GM19025 (cell line): ENCODE data around the gene VPS37D.
"Not testable (repeated sequence)": the region's sequence is repeated elsewhere in the genome, so short reads cannot be mapped to it uniquely, and the experiment has no call there.

ENCODE experiments used
- ATAC-seq: cut with Tn5 transposase; IDR thresholded peaks from one replicate; pipeline ENCODE4 v1.9.1; 2021; ENCODE audit warnings: mild to moderate bottlenecking, low read depth, moderate library complexity; ENCODE audit not compliant: unreplicated experiment

Gene VPS37D

GRCh38 chr7:73645643-73646174, 21.9 kb upstream of the VPS37D start:
- ATAC-seq = no peak

- no peak for ATAC-seq
Observed at GRCh38 chr7:73646785-73647724, 20.6 kb upstream of the VPS37D start.

GRCh38 chr7:73647725-73648592, 19.7 kb upstream of the VPS37D start:
- ATAC-seq = no peak

- ATAC-seq = no peak
Observed at GRCh38 chr7:73648593-73649332, 18.9 kb upstream of the VPS37D start.

GRCh38 chr7:73649576-73649975, 18.1 kb upstream of the VPS37D start:
- ATAC-seq = no peak

GRCh38 chr7:73650524-73650923, 17.1 kb upstream of the VPS37D start:
- no peak for ATAC-seq

GRCh38 chr7:73652541-73652949, 15.1 kb upstream of the VPS37D start:
- ATAC-seq = no peak

- ATAC-seq = not testable (repeated sequence)
Observed at GRCh38 chr7:73655309-73655708, 12.3 kb upstream of the VPS37D start.

GRCh38 chr7:73659983-73660382, 7.6 kb upstream of the VPS37D start:
- ATAC-seq = no peak

- not testable (repeated sequence) for ATAC-seq
Observed at GRCh38 chr7:73660594-73660993, 7.0 kb upstream of the VPS37D start.

GRCh38 chr7:73663033-73663432, 4.6 kb upstream of the VPS37D start:
- ATAC-seq = no peak

GRCh38 chr7:73668103-73668885, 663 bp downstream of the VPS37D start:
- no peak for ATAC-seq

GRCh38 chr7:73668886-73669230, 1.2 kb downstream of the VPS37D start:
- ATAC-seq = no peak

- no peak for ATAC-seq
Observed at GRCh38 chr7:73669288-73669701, 1.7 kb downstream of the VPS37D start.

- ATAC-seq = no peak
Observed at GRCh38 chr7:73669858-73670385, 2.3 kb downstream of the VPS37D start.

- ATAC-seq = no peak
Observed at GRCh38 chr7:73671322-73671661, 3.7 kb downstream of the VPS37D start.

- no peak for ATAC-seq
Observed at GRCh38 chr7:73671857-73672445, 4.3 kb downstream of the VPS37D start.

GRCh38 chr7:73674468-73675124, 7.0 kb downstream of the VPS37D start:
- no peak for ATAC-seq

GRCh38 chr7:73676062-73676461, 8.4 kb downstream of the VPS37D start:
- ATAC-seq = not testable (repeated sequence)
